IPS-18c (cell line): ENCODE measurements around the gene PKMYT1.

Source experiments
- H3K4me3 ChIP-seq: 2 replicates; pipeline ENCODE4 v1.7.0; 2013; ENCODE audit warnings: low read depth, mild to moderate bottlenecking, low read length, moderate library complexity; ENCODE audit not compliant: insufficient read depth
- H3K9me3 ChIP-seq: one replicate; pipeline ENCODE4 v1.6.1; 2013; ENCODE audit warnings: mild to moderate bottlenecking, low read length, moderate library complexity; ENCODE audit not compliant: control insufficient read depth, insufficient read depth

Gene PKMYT1

DNA sequence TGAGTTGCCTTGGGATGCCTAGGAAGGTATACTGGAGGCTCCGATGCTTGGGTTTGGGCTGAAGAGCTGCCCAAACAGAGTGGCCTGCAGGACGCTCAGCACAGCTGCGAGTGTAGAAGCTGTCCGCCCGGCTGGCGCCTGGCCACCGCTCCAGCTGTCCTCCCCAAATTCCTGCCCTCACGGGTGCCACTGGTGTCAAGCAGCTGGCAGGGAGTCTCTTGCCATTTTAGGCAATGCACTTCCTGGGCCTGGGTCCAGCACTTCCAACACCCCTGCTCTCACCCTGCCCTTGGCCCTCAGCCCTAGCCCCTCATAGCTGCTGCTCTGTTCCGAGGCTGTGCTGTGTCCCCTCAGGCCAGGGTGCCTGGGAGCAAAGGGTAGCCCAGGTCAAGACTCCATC lies 5.2 kb upstream of the PKMYT1 start:
- Histone ChIP-seq H3K9me3 (peaks cover 2% of the 10 kb centered on the region), H3K4me3 (no peak overlapping the region)

DNA sequence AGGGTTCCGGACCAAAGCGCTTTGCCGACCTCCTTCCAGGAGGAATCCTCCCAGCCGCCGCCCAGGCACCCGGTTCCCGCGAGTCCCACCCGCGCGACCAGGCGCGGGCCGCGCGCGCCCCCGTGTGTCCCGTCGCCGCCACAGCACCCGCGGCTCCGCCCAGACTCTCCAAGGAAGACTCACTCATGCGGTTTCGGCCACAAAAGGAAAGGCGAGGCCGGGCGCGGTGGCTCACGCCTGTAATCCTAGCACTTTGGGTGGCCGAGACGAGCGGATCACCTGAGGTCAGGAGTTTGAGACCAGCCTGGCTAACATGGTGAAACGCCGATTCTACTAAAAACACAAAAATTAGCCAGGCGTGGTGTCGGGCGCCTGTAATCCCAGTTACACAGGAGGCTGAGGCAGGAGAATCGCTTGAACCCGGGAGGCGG lies 3.5 kb upstream of the PKMYT1 start:
- H3K4me3 ChIP-seq = no peak overlapping the region; the same call in 1 of the 2 replicates
- peaks cover 2% of the 10 kb centered on the region for H3K9me3 ChIP-seq

DNA sequence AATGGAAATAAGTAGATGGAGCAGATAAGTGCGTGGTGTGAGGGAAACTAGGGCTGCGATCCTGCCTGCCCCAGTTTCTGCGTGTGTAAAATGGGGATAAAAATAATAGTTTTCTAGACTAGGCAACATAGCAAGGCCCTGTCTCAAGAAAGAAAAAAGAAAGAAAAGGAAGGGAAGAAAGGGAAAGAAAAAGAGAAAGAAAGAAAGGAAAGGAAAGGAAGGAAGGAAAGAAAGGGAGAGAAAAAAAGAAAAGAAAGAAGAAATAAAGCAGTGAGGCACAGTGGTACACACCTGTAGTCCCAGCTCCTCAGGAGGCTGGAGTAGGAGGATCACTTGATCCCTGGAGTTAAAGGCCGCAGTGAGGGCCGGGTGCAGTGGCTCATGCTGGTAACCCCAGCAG lies 2.2 kb upstream of the PKMYT1 start:
- H3K9me3 ChIP-seq = peaks cover 2% of the 10 kb centered on the region
- H3K4me3 ChIP-seq = no peak overlapping the region

DNA sequence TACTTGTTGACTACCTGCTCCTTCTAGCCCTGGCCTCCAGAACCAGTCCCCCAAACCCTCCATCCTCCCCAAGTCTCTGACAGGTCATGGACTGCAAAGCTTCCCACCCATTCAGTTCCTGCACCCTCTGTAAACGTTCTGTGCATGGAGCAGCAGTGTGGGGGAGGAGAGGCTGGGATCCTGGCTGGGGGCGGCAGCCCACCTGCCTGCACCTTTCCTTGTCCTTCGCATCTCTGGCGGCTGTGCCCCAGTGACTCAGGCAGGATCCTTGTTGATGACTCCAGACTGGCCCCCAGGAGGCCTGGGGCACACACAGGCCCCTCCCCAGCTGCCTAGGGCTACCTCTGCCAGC lies 1.6 kb upstream of the PKMYT1 start:
- peak overlapping the region; percentile 32; the same call in 1 of the 2 replicates for H3K4me3 ChIP-seq

DNA sequence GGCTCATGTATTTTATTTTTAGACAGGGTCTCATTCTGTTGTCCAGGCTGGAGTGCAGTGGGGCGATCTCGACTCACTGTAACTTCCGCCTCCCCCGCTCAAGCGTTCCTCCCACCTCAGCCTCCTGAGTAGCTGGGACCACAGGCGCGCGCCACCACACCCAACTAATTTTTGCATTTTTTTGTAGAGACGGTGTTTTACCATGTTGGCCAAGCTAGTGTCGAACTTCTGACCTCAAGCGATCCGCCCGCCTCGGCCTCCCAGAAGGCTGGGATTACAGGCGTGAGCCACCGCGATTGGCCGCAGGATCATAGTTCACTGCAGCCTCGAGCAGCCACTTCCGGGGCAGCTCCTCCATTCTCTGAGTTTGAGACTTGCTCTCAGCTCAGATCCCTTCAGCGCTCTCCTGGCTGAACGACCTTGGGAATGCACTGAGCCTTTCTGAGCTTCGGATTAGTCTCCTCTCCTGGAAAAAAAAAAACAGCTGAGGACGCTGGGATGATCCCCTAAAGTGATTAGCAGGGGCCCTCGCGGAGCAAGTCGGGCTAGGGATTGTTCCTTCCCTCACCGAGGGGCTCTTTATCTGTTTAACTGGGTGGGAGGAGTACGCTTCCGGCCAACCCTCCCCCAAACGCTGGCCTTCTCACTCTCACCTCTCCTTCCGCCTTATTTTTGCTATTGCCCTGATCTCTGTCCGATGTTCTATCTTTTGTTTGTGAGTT lies 1.1 kb upstream of the PKMYT1 start:
- H3K4me3 ChIP-seq = peak overlapping the region; percentile 96
- H3K9me3 ChIP-seq = peaks cover 2% of the 10 kb centered on the region

More for the DNA sequence above, 1.6 kb upstream of the PKMYT1 start:
- peaks cover 2% of the 10 kb centered on the region for H3K9me3 ChIP-seq

DNA sequence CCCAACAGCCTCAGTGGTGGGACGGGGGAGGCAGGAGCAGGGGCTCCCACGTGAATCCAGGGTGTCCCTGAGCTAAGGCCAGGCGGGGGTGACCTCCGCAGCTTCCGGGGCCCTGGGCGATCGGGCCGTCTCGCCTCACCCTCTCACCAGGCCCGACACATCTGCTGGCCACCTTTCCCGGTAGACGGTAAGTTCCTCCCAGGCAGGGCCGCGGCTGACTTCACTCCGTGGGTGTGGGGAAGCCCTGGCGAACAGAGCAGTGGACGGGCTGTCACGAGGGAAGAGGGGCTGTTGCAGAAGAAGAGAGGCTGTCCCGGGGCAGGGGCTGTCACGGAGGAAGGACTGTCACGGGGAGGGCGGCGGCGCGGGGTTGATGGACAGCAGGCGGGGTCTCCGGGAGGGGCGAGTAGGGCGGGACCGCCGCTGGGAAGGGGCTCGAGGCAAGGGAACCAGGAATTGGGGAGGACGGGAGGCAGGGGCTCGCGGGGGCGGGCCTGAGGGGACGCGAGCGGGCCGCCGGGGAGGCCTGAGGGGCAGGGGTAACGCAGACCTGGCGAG lies 498 bp downstream of the PKMYT1 start:
- Histone ChIP-seq H3K4me3 (peak overlapping the region; percentile 96), H3K9me3 (peaks cover 2% of the 10 kb centered on the region)

DNA sequence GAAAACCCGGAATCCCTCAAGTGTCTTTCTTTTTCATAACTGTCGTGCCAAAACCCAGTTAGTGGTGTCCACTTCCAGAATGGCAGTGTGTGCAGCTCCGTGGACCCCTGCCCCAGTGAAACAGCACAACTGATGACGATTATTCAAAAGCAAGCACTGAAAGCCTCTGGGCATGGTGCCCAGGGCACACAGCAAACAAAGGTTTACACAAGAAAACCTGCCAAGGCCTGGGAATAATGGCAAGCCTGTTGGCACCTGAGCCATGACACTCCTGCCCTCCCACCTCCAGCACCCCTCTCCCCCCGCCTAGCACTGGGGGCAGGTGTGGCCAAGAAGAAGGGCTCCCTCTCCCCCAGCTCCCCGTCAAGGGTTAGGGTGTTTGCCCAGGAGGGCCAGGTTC lies 2.8 kb downstream of the PKMYT1 start:
- Histone ChIP-seq H3K9me3 (peaks cover 4% of the 10 kb centered on the region), H3K4me3 (no peak overlapping the region)

DNA sequence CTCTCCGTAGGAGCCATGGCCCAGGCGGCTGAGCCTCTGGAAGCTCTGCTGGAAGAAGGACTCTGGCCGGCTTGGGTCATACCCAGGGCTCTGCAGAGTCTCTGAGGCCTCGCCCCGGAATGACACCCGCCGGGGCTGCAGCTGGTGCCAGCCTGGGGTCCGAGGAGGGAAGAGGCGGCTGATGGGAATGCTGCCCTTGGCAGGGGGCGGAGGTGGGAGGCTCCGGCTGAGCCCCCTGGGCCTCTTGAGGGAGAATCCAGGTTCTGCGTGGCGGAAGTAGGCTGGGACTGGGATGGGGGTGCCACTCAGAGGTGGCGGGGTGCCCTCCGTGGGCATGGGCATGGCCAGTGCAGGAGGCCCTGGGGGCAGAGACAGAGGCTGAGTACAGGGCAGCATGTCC lies 3.6 kb downstream of the PKMYT1 start:
- H3K4me3 ChIP-seq = no peak overlapping the region
- H3K9me3 ChIP-seq = peaks cover 4% of the 10 kb centered on the region

DNA sequence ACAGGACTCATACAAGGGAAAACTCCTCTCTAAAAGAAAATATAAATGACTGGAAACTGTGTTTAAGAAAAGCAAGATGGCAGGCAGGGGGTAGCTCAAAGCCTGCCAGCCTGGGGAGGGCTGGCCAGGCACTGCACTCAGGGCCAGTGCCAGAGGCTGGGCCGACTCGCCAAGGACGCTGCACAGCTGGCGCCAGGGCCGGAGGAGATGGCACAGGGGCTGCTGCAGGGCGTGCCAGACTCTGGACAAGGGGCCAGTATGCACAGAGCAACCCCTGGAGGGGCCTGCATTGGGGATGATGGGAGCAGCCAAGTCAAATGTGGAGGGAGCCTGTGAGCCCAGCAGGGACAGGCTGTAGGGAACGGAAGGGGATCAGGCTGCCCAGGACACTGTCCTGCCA lies 4.0 kb downstream of the PKMYT1 start:
- Histone ChIP-seq H3K4me3 (no peak overlapping the region), H3K9me3 (peaks cover 2% of the 10 kb centered on the region)

DNA sequence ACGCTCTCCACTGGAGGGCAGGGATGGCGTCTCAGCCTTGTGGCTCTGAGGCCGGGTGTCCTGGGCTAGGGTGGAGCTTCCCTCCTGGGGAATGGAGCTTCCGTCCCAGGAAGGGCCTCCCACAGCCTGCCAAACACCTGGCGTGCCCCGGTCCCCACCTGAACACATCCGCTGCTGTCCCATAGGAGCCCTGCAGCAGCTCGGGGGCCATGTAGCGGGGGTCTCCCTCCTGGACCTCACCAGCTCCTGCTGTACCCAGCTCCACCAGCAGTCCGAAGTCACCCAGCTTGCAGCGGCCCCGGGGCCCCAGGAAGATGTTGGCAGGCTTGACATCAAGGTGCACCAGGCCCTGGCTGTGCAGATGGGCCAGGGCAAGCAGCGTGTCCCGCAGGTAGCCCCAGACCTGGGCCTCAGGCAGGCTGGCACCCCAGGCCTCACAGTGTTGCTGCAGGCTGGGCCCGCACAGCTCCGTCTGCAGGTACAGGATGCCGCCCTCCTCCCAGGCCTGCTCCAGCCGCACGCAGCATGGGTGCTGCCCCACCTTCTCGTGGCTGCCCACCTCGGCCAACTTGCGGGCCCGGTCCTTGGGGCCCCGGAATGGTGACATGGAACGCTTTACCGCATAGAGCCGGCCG lies 5.0 kb downstream of the PKMYT1 start:
- peaks cover 2% of the 10 kb centered on the region for H3K9me3 ChIP-seq
- no peak overlapping the region for H3K4me3 ChIP-seq

DNA sequence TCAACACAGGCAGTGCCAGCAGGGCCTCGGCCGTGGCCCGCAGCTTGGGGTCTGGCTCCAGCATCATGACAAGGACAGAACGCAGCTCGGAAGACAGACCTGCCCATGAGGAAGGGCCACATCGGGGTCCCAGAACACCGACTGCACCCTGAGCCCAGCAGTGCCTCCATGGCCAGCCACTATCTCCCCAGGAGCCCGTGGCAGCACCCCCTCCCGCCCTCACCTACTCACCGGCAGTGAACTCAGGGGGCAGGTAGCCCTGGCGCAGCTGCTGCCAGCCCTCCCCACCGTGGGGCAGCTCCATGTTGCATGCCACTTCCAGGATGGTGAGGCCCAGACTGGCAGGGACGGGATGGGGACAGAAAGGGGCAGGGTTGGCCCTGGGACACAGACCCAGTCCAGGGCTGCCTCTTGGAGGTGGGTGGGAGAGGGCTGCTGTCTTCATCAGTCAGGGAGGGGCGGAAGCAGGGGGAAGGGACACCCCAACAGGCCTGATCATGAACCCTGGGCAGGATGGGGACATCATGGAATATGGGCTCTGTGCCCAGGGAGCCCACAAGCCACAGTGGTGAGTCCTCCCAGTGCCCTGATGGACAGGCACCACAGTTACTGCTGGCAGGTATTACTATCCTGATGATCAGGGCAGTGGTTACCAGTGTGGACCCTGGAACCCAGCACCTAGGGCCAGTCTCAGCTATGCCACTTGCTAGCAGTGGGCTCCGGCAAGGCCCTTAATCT lies 5.8 kb downstream of the PKMYT1 start:
- Histone ChIP-seq H3K9me3 (peaks cover 2% of the 10 kb centered on the region), H3K4me3 (no peak overlapping the region)

DNA sequence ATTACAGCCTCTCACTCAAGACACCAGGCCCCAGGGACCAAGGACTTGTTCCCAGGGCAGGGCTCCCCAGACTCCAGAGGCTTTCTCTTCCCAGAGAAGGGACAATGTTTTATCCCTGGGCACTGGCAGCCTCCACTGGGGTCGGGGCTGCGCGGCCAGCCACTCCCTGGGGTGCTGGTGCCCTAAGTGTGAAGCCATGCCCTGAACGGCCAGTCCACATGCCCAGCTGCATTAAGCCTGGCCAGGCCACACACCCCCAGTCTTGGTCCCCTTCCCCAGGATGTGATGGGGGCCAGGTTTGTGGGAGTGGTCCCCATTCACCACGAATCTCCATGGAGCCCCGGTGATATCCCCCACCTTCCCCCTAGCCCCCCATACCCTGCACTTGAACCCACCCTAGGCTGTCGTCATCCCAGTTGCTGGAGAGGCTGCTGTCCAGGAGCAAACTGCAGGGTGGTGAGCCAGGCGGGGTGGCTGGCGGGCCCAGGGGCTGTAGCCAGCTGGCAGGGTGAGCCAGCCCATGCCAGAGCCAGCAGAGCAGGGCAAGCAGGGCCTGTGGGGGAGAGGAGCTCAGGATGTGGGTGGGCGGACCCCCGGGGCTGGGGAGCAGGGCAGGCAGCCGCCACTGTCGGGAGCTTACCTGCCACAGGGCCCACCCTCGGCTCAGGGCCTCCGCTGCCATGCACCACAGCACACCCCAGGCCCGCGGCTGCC lies 6.5 kb downstream of the PKMYT1 start:
- peaks cover 2% of the 10 kb centered on the region for H3K9me3 ChIP-seq
- no peak overlapping the region for H3K4me3 ChIP-seq

DNA sequence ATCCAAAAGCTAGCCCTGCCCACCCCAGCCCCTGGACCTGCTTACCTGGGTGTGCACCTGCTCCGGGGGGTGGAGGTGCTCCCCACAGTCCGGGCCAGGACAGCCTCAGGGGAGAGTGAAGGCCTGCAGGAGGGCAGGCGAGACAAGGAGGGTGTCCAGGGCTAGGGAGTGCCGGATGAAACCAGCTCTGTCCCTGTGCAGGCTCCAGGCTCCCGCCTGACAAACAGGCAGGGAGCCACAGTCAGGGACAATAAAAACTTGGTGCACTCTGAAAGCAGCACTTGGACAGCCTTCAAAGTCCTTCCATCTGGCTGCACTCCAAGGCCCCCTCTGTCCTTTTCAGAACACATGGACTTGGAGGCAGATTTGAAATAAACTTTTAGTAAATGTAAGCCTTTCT lies 7.2 kb downstream of the PKMYT1 start:
- Histone ChIP-seq H3K4me3 (no peak overlapping the region), H3K9me3 (peaks cover 2% of the 10 kb centered on the region)

DNA sequence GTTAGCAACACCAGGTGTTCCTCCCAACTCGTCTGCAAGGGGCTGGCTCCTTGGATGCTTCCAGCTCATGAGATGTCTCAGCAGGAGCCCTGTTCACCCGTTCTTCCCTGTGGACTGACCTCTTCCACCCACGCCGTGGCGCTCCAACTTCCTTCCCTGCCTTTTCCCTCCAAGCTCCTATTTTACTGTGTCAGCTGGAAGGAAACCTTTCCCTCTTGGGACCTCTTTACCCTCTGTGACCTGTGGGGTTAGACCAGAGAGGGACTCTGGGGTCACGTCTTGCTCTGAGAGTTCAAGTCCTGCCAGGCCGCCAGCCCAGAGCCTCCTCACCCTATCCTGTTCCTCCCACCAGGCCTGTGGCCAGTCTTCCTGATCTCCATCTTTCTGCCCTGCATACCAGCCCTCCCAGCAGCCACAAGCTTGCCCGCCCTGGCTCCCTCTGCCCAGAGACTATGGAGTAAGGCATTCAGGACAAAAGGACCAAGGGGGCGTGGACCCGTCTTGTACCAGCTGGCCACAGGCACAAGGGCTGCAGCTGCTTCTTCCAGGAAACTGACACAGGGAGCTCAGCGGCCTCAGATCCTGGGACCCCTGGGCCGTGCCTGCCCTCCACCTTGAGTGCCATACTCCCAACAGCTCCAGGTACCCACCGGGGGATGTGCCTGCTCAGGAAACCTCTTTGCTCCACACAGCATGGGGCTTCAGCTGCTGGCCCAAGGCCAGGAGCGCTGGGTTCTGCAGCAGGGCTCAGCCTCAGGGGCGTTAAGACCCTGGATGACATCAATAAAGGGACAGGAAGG lies 8.1 kb downstream of the PKMYT1 start:
- Histone ChIP-seq H3K4me3 (no peak overlapping the region), H3K9me3 (peaks cover 2% of the 10 kb centered on the region)

DNA sequence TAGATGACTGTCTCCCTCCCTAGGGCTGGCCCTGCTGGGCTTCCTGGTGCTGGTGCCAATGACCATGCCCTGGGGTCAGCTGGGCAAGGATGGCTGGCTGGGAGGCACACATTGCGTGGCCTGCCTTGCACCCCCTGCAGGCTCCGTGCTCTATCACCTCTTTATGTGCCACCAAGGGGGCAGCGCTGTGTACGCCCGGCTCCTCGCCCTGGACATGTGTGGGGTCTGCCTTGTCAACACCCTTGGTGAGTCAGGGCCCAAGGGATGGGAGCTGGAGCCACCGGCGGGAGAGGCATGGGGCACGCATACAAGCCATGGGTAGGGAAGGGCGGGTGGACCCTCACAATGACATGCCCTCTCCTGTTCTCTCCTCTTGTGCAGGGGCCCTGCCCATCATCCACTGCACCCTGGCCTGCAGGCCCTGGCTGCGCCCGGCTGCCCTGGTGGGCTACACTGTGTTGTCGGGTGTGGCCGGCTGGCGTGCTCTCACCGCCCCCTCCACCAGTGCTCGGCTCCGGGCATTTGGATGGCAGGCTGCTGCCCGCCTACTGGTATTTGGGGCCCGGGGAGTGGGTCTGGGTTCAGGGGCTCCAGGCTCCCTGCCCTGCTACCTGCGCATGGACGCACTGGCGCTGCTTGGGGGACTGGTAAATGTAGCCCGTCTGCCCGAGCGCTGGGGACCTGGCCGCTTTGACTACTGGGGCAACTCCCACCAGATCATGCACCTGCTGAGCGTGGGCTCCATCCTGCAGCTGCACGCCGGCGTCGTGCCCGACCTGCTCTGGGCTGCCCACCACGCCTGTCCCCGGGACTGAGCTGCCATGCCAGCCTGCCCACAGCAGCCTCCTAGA lies 8.9 kb downstream of the PKMYT1 start:
- H3K4me3 ChIP-seq = no peak overlapping the region
- H3K9me3 ChIP-seq = peaks cover 2% of the 10 kb centered on the region

DNA sequence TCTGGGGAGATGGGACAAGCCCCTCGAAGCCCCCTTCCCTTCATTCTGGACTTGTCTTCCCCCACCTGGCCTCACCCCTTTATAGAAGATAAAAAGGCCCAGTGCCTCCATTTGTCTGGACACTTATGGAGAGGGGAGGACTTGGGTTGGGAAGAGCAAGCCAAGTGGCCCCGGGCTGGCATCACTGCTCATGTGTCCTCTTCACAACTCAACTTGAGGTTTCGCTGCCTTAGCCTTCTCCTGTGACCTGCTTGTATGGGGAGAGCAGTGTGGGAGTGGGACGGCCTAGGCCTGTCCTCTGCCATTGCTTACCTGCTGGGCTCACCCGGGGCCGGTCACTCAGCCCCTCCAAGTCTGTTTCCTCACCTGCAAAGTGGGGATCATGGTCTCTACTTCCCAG lies 9.7 kb downstream of the PKMYT1 start:
- H3K9me3 ChIP-seq = peaks cover 2% of the 10 kb centered on the region
- peak overlapping the region; percentile 89 for H3K4me3 ChIP-seq
